IMR-90 (cell line): ENCODE measurements around the gene RNF144A. TPM values are rescaled to one million over a fixed set of nuclear protein-coding genes. Genes with fewer than 3 reads are reported as not detected.

Experiments used
- ATAC-seq: fragments of 200-7000 bp; cut with Tn5 transposase; 2 replicates; pipeline ENCODE4 v1.9.1; 2020; ENCODE audit warnings: low read depth, mild to moderate bottlenecking, moderate library complexity
- BruUV-seq: library from RNA; stranded (reverse); fragments of 400-500 nt; replicated peaks from 2 replicates; lab custom pipeline; 2021; lab: Mats Ljungman, UMichigan
- CTCF ChIA-PET: fragments of 300-600 bp; formaldehyde crosslinking; extraction: SDS; loops from one replicate; lab custom pipeline; 2021; ENCODE audit warnings: antibody characterized with exemption; lab: Yijun Ruan, JAX
- POLR2A ChIA-PET: fragments of 300-600 bp; sonication (Branson Sonifier 250); formaldehyde crosslinking; loops from one replicate; lab custom pipeline; 2022; ENCODE audit warnings: antibody characterized with exemption; ENCODE audit not compliant: unreplicated experiment; lab: Charles Lee
- DNase-seq: peaks from one replicate; pipeline ENCODE4 v3.0.0; 2013
- H2AFZ ChIP-seq: replicated peaks from 2 replicates; pipeline ENCODE3; 2013; ENCODE audit warnings: low read length, mild to moderate bottlenecking; ENCODE audit not compliant: poor library complexity
- H2AK5ac ChIP-seq: 2 replicates; pipeline ENCODE4 v1.6.1; 2013; ENCODE audit warnings: low read depth, low read length, inconsistent platforms
- H2AK9ac ChIP-seq: replicated peaks from 2 replicates; pipeline ENCODE3; 2013; ENCODE audit warnings: mild to moderate bottlenecking, low read depth, low read length, moderate library complexity; ENCODE audit not compliant: poor library complexity
- H2BK120ac ChIP-seq: 2 replicates; pipeline ENCODE4 v1.6.1; 2013; ENCODE audit warnings: low read depth, low read length, inconsistent platforms
- H2BK15ac ChIP-seq: 3 replicates; pipeline ENCODE4 v1.6.1; 2013; ENCODE audit warnings: low read depth, low read length, inconsistent platforms
- H2BK20ac ChIP-seq: 2 replicates; pipeline ENCODE4 v1.6.1; 2013; ENCODE audit warnings: low read depth, mild to moderate bottlenecking, inconsistent platforms, low read length, moderate library complexity
- H2BK5ac ChIP-seq: 2 replicates; pipeline ENCODE4 v1.6.1; 2013; ENCODE audit warnings: mild to moderate bottlenecking, low read depth, low read length, inconsistent platforms; ENCODE audit not compliant: poor library complexity, severe bottlenecking
- H3K14ac ChIP-seq: replicated peaks from 2 replicates; pipeline ENCODE4 v1.6.1; 2013; ENCODE audit warnings: low read depth, low read length, inconsistent platforms
- H3K18ac ChIP-seq: 2 replicates; pipeline ENCODE4 v1.6.1; 2013; ENCODE audit warnings: low read depth, low read length, control low read depth
- H3K23ac ChIP-seq: 2 replicates; pipeline ENCODE4 v1.6.1; 2013; ENCODE audit warnings: low read depth, low read length, inconsistent platforms
- H3K27ac ChIP-seq: 2 replicates; pipeline ENCODE4 v1.5.1; 2013; ENCODE audit warnings: mild to moderate bottlenecking, control low read depth, low read length; ENCODE audit not compliant: insufficient read depth
- H3K27me3 ChIP-seq: 2 replicates; pipeline ENCODE4 v1.6.1; 2013; ENCODE audit warnings: low read length; ENCODE audit not compliant: control insufficient read depth, insufficient read depth
- H3K36me3 ChIP-seq: 2 replicates; pipeline ENCODE4 v1.6.1; 2013; ENCODE audit warnings: low read length, mixed read lengths; ENCODE audit not compliant: control insufficient read depth, insufficient read depth
- H3K4ac ChIP-seq: 2 replicates; pipeline ENCODE4 v1.6.1; 2013; ENCODE audit warnings: low read depth, low read length, inconsistent platforms
- H3K4me1 ChIP-seq: 2 replicates; pipeline ENCODE4 v1.6.1; 2013; ENCODE audit warnings: low read length, mixed read lengths; ENCODE audit not compliant: control insufficient read depth, insufficient read depth
- H3K4me2 ChIP-seq: 2 replicates; pipeline ENCODE4 v1.6.1; 2013; ENCODE audit warnings: low read depth, mild to moderate bottlenecking, control low read depth, low read length, moderate library complexity
- H3K4me3 ChIP-seq: 2 replicates; pipeline ENCODE4 v1.5.1; 2013; ENCODE audit warnings: low read depth, mild to moderate bottlenecking, control low read depth, low read length, moderate library complexity; ENCODE audit not compliant: insufficient read depth
- H3K56ac ChIP-seq: 2 replicates; pipeline ENCODE4 v1.6.1; 2013; ENCODE audit warnings: low read length, inconsistent platforms; ENCODE audit not compliant: insufficient read depth; ENCODE audit errors: extremely low read depth
- H3K79me1 ChIP-seq, 2 experiments: 2 replicates each; pipeline ENCODE4 v1.6.1; 2013; ENCODE audit warnings: low read length in 2 of 2, inconsistent platforms in 1 of 2, low read depth in 1 of 2
- H3K9ac ChIP-seq: 2 replicates; pipeline ENCODE4 v1.6.1; 2013; ENCODE audit warnings: low read depth, low read length, control low read depth
- H3K9me1 ChIP-seq: 2 replicates; pipeline ENCODE4 v1.6.1; 2013; ENCODE audit warnings: low read length, inconsistent platforms; ENCODE audit not compliant: insufficient read depth
- H3K9me3 ChIP-seq: 2 replicates; pipeline ENCODE4 v1.6.1; 2013; ENCODE audit warnings: low read length; ENCODE audit not compliant: control insufficient read depth, insufficient read depth
- H4K20me1 ChIP-seq: 2 replicates; pipeline ENCODE4 v1.6.1; 2013; ENCODE audit warnings: low read length, inconsistent platforms; ENCODE audit not compliant: insufficient read depth
- H4K5ac ChIP-seq: 2 replicates; pipeline ENCODE4 v1.6.1; 2013; ENCODE audit warnings: mild to moderate bottlenecking, low read depth, low read length, control low read depth
- H4K8ac ChIP-seq, 2 experiments: 2 replicates each; pipeline ENCODE4 v1.6.1; 2013; ENCODE audit warnings: low read depth in 2 of 2, low read length in 2 of 2, control low read depth in 1 of 2, inconsistent platforms in 1 of 2
- H4K91ac ChIP-seq: 2 replicates; pipeline ENCODE4 v1.6.1; 2013; ENCODE audit warnings: low read depth, low read length, inconsistent platforms; ENCODE audit not compliant: insufficient read depth
- CHD1 ChIP-seq: IDR thresholded peaks from 2 replicates; pipeline ENCODE4 v1.6.1; 2012; ENCODE audit warnings: low read depth, low read length, improper control_type of control experiment
- ELK1 ChIP-seq: fragments of 150-350 bp; IDR thresholded peaks from 2 replicates; pipeline ENCODE4 v1.6.1; 2016; ENCODE audit warnings: low read depth, mild to moderate bottlenecking, low read length, moderate library complexity, borderline replicate concordance
- WGBS, 2 experiments: methylation state at CpG; one replicate each; pipeline versions ENCODE4 v1.1.5 to v1.1.7; 2013; ENCODE audit warnings: missing lambda C conversion rate in 2 of 2; ENCODE audit not compliant: insufficient read length in 1 of 2; ENCODE audit errors: extremely low coverage in 2 of 2; 5-methylcytosine and 5-hydroxymethylcytosine counted together
- dilution Hi-C: fragments of 300-500 bp; cut with HindIII; formaldehyde crosslinking; loops from one replicate; pipeline ENCODE4 v1.14.3; 2018; ENCODE audit warnings: low sequenced_read_pairs; ENCODE audit not compliant: unreplicated experiment
- in situ Hi-C: fragments of 300-500 bp; cut with MboI; formaldehyde crosslinking; loops from 3 replicates; pipeline ENCODE4 v1.14.3; 2019; ENCODE audit warnings: low sequenced_read_pairs, inconsistent platforms, mixed read lengths
- intact Hi-C: fragments of 100-400 bp; cut with micrococcal nuclease; formaldehyde crosslinking; loops from 2 replicates; pipeline ENCODE4 v1.10.0; 2022
- polyA plus RNA-seq, 3 experiments: library from polyadenylated mRNA; depleted of rRNA; stranded (reverse); fragments of >200 nt; gene quantifications; 2 replicates each; pipeline ENCODE4 v1.2.3, GENCODE V29; 2012; ENCODE audit warnings: low replicate concordance in 1 of 3
- total RNA-seq: library from RNA; depleted of rRNA; stranded (reverse); fragments of >200 nt; gene quantifications from 2 replicates; pipeline ENCODE4 v1.2.3, GENCODE V29; 2012

Gene RNF144A
- total and polyA plus RNA-seq, 2 of the 4 experiments (the other 2 are of a cell fraction) = 0.18 to 0.26 TPM

- dilution Hi-C loops = no loop called here
- Histone ChIP-seq H3K79me1 (no peaks in the 10 kb centered on the region), H2BK120ac (no peak overlapping the region), H3K4me2 (no peak overlapping the region), H3K23ac (no peak overlapping the region), H4K5ac (no peak overlapping the region), H2AK9ac (no peak overlapping the region), H3K9me3 (no peaks in the 10 kb centered on the region), H2AFZ (no peak overlapping the region), H3K18ac (no peak overlapping the region), H3K56ac (no peak overlapping the region), H3K9me1 (no peaks in the 10 kb centered on the region), H2BK15ac (no peak overlapping the region), H3K9ac (no peak overlapping the region), H4K20me1 (no peaks in the 10 kb centered on the region), H3K4ac (no peak overlapping the region), H3K36me3 (no peaks in the 10 kb centered on the region), H3K4me3 (no peak overlapping the region), H3K27me3 (no peaks in the 10 kb centered on the region), H2BK20ac (no peak overlapping the region), H3K14ac (no peak overlapping the region), H4K8ac (no peak overlapping the region), H3K4me1 (no peaks in the 10 kb centered on the region), H4K91ac (no peak overlapping the region), H3K27ac (no peak overlapping the region), H2AK5ac (no peak overlapping the region), H2BK5ac (no peak overlapping the region)
- in situ Hi-C loops = no loop called here
- intact Hi-C loops = no loop called here
- DNase-seq = no peak
- 30% methylated on average over 2 of the region's 6 CpGs; no CpG with 5 or more reads in 1 of the 2 experiments for WGBS, 2 experiments
- no TSS peak for BruUV-seq
- no peak for ATAC-seq
- POLR2A ChIA-PET = no interaction called here
- CTCF ChIA-PET = no interaction called here
- no peak for TF ChIP-seq ELK1
- no peak for TF ChIP-seq CHD1
Measured at GRCh38 chr2:7071154-7071553, 153.9 kb downstream of the RNF144A start.
